ENCODE measurements around the gene MAJIN.

The MAJIN gene

DNA sequence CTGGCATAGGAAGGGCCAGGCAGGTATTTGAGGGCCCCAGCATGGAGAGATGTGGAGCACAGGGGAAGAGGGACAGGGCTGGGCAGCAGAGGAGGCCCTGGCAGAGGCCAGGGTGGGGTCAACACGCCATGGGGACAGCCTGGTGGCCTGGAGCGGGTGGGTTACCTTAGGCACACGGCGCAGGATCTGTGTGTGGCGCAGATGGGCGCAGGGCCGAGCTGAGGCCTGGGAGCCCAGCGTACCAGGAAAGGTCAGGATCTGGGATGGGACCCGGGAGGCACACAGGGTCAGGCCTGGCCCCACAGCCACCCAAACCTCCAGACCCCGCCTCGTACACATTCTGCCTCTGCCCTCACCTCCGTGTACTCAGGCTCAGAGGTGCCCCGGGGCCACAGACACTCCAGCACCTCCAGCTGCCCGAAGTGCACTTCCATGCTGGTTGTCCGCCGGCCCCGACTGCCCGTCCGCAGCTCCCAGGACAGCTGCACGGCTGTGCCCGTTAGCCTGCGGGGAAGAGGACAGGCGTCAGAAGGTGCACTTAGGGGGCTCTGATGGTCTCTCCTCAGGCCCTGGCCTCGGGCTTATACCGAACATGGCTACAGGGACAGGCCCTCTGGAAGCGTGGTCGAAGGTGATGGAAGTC lies 61.3 kb downstream of the MAJIN start:
- DNase-seq = no peak

DNA sequence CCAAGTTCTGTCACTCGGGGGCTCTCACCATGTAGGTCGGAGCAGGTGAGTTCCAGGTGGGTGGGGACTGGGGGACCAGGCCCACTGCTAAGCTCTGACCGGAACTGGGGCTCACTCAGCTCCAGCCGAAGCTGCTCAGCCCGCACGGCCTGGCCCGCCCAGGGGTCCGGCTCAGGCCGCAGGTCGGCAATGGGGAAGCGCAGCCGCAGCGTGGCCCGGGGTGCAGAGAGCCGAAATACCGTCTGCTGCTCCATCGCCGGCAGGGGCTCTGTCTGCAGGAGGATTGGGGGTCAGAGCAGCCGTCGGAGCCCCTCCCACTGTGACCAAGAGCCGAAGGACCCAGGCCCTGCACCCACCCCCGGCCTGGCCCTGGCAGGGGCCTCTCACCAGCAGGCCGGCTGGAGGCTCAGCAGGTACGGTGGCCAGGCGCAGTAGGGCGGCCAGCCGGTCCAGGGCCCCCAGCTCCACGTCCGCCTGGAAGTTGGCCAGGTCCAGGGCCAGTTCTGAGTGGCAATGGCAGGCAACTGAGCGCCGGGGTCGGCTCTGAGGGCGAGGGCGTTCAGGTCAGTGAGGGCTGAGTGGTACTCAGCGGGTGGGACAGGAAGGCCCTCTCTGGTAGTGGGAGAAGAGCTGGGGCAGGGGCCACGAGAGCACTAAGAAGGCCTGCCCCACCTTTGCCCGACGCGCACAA lies 62.1 kb downstream of the MAJIN start:
- DNase-seq = no peak

- DNase-seq = no peak
Observed at GRCh38 chr11:64908766-64909165, 63.1 kb downstream of the MAJIN start.

DNA sequence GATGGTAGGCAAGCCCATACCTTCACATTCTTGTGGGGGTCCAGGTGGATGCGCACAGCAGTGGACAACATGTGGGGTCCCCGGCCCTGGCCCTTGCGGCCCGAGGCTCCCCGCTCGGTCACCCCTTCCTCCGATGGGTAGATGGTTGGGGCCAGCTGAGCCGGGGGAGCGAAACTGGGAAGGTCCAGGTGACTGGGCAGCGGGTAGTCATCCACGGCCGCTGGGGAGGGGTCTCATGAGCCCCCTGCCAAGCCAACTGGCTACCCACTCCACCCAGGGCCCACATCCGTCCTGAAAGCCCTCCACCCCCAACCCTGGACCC lies 65.6 kb downstream of the MAJIN start:
- DNase-seq = no peak

- no peak for DNase-seq
Observed at GRCh38 chr11:64905516-64906313, 66.2 kb downstream of the MAJIN start.

DNA sequence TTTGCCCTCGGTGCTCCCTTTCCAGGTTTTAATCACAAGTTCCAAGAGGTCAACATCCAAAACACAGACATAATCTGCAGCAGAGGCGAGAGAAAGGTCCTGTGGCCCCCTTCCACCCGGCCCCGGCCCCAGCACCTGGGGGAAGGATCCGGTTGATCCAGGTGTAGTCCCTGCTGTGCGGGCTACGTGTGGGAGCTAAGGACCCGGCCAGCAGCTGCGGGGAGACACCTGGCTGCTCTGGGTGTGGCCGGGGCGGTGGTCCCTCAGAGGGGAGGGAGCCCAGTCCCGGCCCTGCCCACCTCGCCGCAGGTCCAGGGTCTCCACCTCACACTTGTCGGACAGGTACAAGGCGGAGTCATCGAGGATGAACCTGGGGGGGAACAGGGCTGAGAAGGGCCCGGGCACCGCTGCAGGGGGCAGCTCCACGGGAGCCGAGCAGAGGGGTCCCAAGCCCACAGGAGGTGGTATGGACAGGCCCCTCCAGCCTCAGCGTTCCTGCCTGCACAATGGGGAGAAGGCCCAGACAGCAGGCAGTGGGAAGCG lies 68.5 kb downstream of the MAJIN start:
- no peak for DNase-seq

- no peak for DNase-seq
Observed at GRCh38 chr11:64902102-64902900, 69.6 kb downstream of the MAJIN start.

DNA sequence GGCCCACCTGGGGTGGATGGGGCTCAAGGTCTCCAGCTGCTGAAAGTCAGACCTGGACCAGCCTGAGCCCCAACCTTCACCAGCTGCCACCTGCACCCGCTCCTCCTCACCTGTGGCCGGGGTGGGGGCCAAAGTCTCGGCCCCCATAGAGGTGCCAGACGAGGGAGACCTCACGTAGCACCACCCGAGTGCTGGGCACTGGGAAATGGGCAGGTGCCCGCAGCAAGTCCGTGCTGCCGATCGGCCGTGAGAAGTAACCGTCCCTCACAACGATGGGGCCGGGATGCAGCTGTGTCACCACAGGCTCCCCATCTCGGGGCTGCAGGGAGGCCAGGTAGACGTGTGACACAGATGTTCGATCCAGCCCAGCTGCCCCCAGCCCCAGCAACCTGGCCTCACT lies 71.1 kb downstream of the MAJIN start:
- DNase-seq = no peak

DNA sequence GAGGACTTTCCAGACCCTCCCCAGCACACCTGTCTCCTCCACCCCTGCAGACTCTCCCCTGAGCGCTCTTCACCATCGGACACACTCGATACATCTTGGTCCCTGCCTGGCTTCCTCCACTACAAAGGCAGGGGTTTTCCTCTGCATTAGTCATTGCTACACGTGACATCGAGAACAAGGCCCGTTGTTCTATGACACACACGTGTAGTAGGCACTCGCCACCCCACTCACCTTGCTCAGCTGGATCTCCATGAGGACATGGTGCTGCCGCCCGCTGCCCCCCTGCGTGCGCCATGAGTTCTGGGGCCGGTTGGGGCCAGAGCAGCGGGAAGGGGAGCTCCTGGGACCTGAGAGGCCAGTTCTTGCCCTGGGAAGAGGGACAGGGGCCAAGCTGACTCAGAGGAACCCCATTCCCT lies 71.6 kb downstream of the MAJIN start:
- DNase-seq = no peak

DNA sequence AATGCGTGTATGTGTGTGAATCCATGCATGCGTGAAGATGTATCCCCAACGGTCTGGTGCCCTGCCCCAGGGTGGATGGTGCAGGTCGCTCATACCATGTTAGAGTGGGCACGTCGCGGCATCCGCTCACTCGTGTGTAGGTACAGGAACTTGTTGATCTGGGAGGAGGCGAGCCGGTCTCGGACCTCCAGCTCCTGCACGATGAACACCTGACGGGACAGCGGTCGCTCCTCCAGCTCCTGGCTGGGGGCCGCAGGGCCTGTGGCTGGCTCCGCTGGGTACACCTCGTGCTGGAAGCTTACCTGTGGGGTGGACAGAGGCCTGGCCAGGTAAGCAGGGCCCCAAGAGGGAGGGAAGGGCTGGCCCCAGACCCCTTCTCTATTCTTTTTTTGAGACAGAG lies 73.4 kb downstream of the MAJIN start:
- no peak for DNase-seq

DNA sequence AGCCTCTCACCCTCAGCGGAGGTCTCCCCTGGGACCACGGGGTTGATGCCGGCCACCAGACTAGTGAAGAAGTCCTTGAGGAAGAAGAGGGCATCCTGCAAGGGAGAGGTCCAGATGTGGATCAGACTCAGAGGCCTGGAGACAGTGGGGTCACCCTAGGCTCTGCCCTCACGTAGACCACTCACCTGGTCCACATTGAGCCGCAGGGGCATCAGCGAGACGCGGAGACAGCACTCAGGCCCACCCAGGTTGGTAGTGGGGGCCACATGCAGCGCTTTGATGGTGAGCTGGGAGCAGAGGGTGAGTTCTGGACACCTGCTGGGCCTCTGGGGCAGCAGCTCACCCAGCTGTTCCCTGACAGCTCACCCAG lies 73.8 kb downstream of the MAJIN start:
- no peak for DNase-seq

GRCh38 chr11:64897381-64898075 lies 74.4 kb downstream of the MAJIN start:
- DNase-seq = no peak

- DNase-seq = no peak
Observed at GRCh38 chr11:64896448-64897022, 75.4 kb downstream of the MAJIN start.

GRCh38 chr11:64894812-64895452 lies 77.0 kb downstream of the MAJIN start:
- DNase-seq = no peak

DNA sequence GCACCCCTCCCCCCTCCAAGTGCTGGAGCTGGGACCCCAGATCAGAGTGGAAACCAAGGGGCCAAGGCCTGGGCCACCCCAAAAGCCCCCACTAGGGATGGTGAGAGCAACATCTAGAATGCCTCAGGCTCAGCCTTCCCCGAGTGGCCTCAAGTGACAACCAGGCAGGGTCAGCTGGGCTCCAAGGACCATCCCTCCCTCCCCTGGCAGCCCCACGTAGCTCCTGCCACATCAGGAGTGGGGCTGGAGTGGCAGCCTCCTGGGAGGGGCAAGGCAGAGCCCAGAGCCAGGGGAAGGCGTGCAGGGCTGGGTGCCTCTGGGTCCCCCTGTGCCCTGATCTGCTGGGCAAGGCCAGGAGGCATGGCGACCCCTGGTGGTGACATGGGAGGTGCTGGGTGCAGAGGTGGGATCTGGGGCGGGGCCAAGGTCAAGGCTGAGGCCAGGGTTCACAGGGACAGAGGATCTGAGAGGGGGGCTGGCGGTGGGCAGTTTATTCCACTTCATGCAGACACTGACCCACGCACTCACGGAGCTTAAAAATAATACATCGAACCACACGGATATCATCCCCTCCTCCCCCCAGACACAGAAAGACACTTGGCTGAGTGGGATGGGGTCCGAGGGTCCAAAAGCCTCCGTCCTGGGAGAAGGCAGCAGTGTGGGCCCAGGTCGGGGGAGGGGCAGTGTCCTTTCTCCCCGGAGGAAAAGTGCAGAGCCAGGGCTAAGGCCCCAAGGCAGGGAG lies 77.7 kb downstream of the MAJIN start:
- peak in 1 of 2 donors; percentile 50 for DNase-seq

GRCh38 chr11:64893194-64894069 lies 78.5 kb downstream of the MAJIN start:
- DNase-seq = no peak

DNA sequence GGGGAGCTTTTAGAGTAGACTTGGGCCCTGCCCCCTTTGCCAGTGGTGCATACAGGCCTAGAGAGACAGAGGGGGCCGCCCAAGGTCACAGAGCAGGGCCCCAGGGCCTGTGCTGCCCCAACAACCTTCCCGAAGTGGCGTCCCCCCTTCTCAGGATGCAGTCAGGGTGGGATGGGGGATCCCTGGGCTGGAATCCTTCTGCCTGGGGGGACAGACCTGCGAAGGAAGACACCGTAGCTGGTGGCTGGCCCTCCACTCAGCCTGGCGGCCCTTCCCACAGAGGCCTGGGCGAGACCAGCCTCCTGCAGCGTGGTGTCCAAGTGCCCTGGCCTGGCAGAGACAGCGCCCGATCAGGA lies 79.1 kb downstream of the MAJIN start:
- DNase-seq = no peak

GRCh38 chr11:64892411-64892831 lies 79.5 kb downstream of the MAJIN start:
- DNase-seq = no peak

GRCh38 chr11:64891880-64892279 lies 80.0 kb downstream of the MAJIN start:
- no peak for DNase-seq

Measured in hippocampal formation (tissue), 2 donors.